GM23338 (cell line): ENCODE data around the gene BMP8A. TPM values are rescaled to one million over a fixed set of nuclear protein-coding genes. Genes with fewer than 3 reads are reported as not detected.
"Not testable (repeated sequence)": the region's sequence is repeated elsewhere in the genome, so short reads cannot be mapped to it uniquely, and the experiment has no call there.

ENCODE experiments used
- ATAC-seq: fragments of 200-7000 bp; cut with Tn5 transposase; 3 replicates; pipeline ENCODE4 v1.9.1; 2020
- DNase-seq: peaks from one replicate; pipeline ENCODE4 v3.0.0-alpha.2; 2015; ENCODE audit warnings: low spot score
- H2AFZ ChIP-seq: fragments of 200-600 bp; sonication (generic); 2 replicates; pipeline ENCODE4 v1.8.0; 2016; ENCODE audit warnings: antibody characterized with exemption, mild to moderate bottlenecking, moderate library complexity
- H3F3A ChIP-seq: fragments of 200-600 bp; sonication (generic); replicated peaks from 2 replicates; pipeline ENCODE4 v1.8.0; 2017; ENCODE audit warnings: antibody characterized with exemption, mixed run types, low read depth
- H3K27ac ChIP-seq: fragments of 200-600 bp; sonication (generic); 2 replicates; pipeline ENCODE4 v1.6.1; 2016; ENCODE audit warnings: low read depth
- H3K27me3 ChIP-seq: fragments of 200-600 bp; sonication (generic); 2 replicates; pipeline ENCODE4 v1.8.0; 2016; ENCODE audit warnings: mild to moderate bottlenecking, mixed run types, moderate library complexity; ENCODE audit not compliant: insufficient read depth
- H3K36me3 ChIP-seq: fragments of 200-600 bp; sonication (generic); 2 replicates; pipeline ENCODE4 v1.8.0; 2016; ENCODE audit warnings: mild to moderate bottlenecking; ENCODE audit not compliant: insufficient read depth
- H3K4me1 ChIP-seq: fragments of 200-600 bp; sonication (generic); 2 replicates; pipeline ENCODE4 v1.8.0; 2016; ENCODE audit warnings: mild to moderate bottlenecking, moderate library complexity; ENCODE audit not compliant: insufficient read depth
- H3K4me2 ChIP-seq: fragments of 200-600 bp; sonication (generic); 2 replicates; pipeline ENCODE4 v1.7.1; 2017; ENCODE audit warnings: mixed run types
- H3K4me3 ChIP-seq: fragments of 200-600 bp; sonication (generic); 2 replicates; pipeline ENCODE4 v1.6.1; 2016; ENCODE audit warnings: mixed run types
- H3K79me2 ChIP-seq: fragments of 200-600 bp; sonication (generic); replicated peaks from 2 replicates; pipeline ENCODE4 v1.8.0; 2017; ENCODE audit warnings: mild to moderate bottlenecking; ENCODE audit not compliant: insufficient read depth
- H3K9me2 ChIP-seq: fragments of 200-600 bp; sonication (generic); 2 replicates; pipeline ENCODE4 v1.8.0; 2017; ENCODE audit not compliant: insufficient read depth
- H4K20me1 ChIP-seq: fragments of 200-600 bp; sonication (generic); replicated peaks from 2 replicates; pipeline ENCODE4 v1.8.0; 2017; ENCODE audit warnings: mild to moderate bottlenecking; ENCODE audit not compliant: insufficient read depth
- H3K27ac Mint-ChIP-seq: 2 replicates; pipeline ENCODE4 v1.8.0; 2020; ENCODE audit warnings: inconsistent platforms, mild to moderate bottlenecking, moderate library complexity, mixed read lengths
- H3K27me3 Mint-ChIP-seq: 3 replicates; pipeline ENCODE4 v1.8.0; 2022; ENCODE audit warnings: low read depth, mild to moderate bottlenecking, moderate library complexity, mixed read lengths, inconsistent platforms; ENCODE audit not compliant: insufficient read depth, poor library complexity
- H3K36me3 Mint-ChIP-seq: 3 replicates; pipeline ENCODE4 v1.8.0; 2021; ENCODE audit warnings: low read depth, mild to moderate bottlenecking, inconsistent platforms, moderate library complexity, mixed read lengths
- H3K4me1 Mint-ChIP-seq: 3 replicates; pipeline ENCODE4 v1.8.0; 2020; ENCODE audit warnings: mild to moderate bottlenecking, inconsistent platforms, mixed read lengths
- H3K4me3 Mint-ChIP-seq: 3 replicates; pipeline ENCODE4 v1.8.0; 2021; ENCODE audit warnings: moderate library complexity, mild to moderate bottlenecking, inconsistent platforms, mixed read lengths
- H3K9me3 Mint-ChIP-seq: 3 replicates; pipeline ENCODE4 v1.8.0; 2020; ENCODE audit warnings: moderate library complexity, mild to moderate bottlenecking, inconsistent platforms, mixed read lengths
- CREB1 ChIP-seq: fragments of 250-450 bp; sonication (Bioruptor Pico); IDR thresholded peaks from 2 replicates; pipeline ENCODE4 v1.5.0; 2020; ENCODE audit warnings: low read depth, mild to moderate bottlenecking, moderate library complexity
- ETS1 ChIP-seq: IDR thresholded peaks from 2 replicates; pipeline ENCODE4 v1.6.1; 2016; ENCODE audit warnings: antibody characterized with exemption
- EZH2phosphoT487 ChIP-seq: fragments of 200-600 bp; sonication (generic); IDR thresholded peaks from one replicate; pipeline ENCODE4 v1.8.1; 2018; ENCODE audit warnings: antibody characterized with exemption; ENCODE audit not compliant: unreplicated experiment
- JUNB ChIP-seq: IDR thresholded peaks from one replicate; pipeline ENCODE4 v1.6.1; 2016; ENCODE audit warnings: antibody characterized with exemption; ENCODE audit not compliant: unreplicated experiment
- NANOG ChIP-seq: IDR thresholded peaks from 2 replicates; pipeline ENCODE4 v1.6.1; 2016; ENCODE audit warnings: antibody characterized with exemption, borderline replicate concordance
- POLR2AphosphoS5 ChIP-seq: IDR thresholded peaks from 2 replicates; pipeline ENCODE4 v1.6.1; 2016; ENCODE audit warnings: antibody characterized with exemption, low read depth
- STAT1 ChIP-seq: IDR thresholded peaks from one replicate; pipeline ENCODE4 v1.6.1; 2016; ENCODE audit warnings: antibody characterized with exemption; ENCODE audit not compliant: unreplicated experiment
- ZNF114 ChIP-seq: fragments of 250-450 bp; sonication (Bioruptor Pico); IDR thresholded peaks from 2 replicates; pipeline ENCODE4 v1.5.0; 2020; ENCODE audit warnings: mild to moderate bottlenecking, moderate library complexity
- ZNF331 ChIP-seq: fragments of 250-450 bp; sonication (Bioruptor Pico); IDR thresholded peaks from 2 replicates; pipeline ENCODE4 v1.5.0; 2020; ENCODE audit warnings: low read depth, mild to moderate bottlenecking, moderate library complexity
- polyA plus RNA-seq: library from polyadenylated mRNA; unstranded; fragments of >200 nt; fragmentation: Nextera tagmentation; extraction: Ambion mirVana; gene quantifications from 2 replicates; pipeline ENCODE4 v1.2.1, GENCODE V29; 2016
- total RNA-seq: library from RNA; depleted of rRNA; stranded (reverse); fragments of >200 nt; shearing (Covaris generic); gene quantifications from 2 replicates; pipeline ENCODE4 v1.2.3, GENCODE V29; 2014
- TF ChIP-seq, protein P1 (sequence below): IDR thresholded peaks from one replicate; pipeline ENCODE4 v1.6.1; 2018; ENCODE audit warnings: antibody characterized with exemption; ENCODE audit not compliant: unreplicated experiment
- TF ChIP-seq, protein P2 (sequence below), 2 experiments: fragments of 200-600 bp in 1 of 2; sonication (generic) in 1 of 2; conservative IDR thresholded peaks; 2 replicates each; pipeline versions ENCODE4 v1.5.1 to v1.6.1; 2016 to 2017; ENCODE audit warnings: antibody characterized with exemption in 2 of 2, low read depth in 2 of 2, mild to moderate bottlenecking in 2 of 2, moderate library complexity in 1 of 2

The BMP8A gene
- total and polyA plus RNA-seq, 2 experiments from 2014 or later = 0.34 to 0.63 TPM

DNA sequence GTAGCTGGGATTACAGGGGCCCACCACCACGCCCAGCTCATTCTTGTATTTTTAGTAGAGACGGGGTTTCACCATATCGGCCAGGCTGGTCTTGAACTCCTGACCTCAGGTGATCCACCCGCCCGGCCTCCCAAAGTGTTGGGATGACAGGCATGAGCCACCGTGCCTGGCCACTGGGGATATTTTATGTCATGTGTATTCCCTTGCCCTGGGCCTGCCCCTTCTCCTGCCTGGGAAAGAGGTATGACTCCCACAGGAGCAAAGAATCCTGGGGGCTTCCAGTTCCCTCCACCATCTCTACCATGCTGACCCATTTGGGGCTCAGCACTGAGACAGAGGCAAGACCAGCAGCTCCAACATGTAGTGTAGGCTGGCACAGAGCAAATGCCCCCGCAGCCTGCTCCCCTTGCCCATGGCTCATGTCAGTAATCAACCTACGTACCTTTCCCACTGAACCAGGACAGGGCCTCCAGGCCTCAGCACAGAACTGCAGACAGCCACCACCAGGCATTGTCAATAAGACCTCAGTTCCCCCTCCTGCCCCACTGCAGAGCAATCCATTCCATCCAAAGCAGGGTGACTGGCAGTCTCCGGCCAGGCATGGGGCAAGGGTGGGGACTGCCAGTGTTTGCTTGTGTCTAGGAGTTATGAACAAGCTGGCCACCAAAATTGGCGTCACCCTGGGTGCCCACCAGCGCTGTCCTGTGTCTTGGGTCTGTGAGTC is 35.2 kb downstream of the BMP8A start:
- peaks cover 2% of the 10 kb centered on the region; the same call in 2 of the 3 replicates for H3K4me1 Mint-ChIP-seq
- peaks cover 3% of the 10 kb centered on the region; the same call in 2 of the 3 replicates for H3K36me3 Mint-ChIP-seq
- TF ChIP-seq POLR2AphosphoS5 = no peak
- TF ChIP-seq JUNB = no peak
- no peak for TF ChIP-seq ZNF114 (CRISPR knock-in tag)
- TF ChIP-seq CREB1 (CRISPR knock-in tag) = no peak
- TF ChIP-seq, protein P1, sequence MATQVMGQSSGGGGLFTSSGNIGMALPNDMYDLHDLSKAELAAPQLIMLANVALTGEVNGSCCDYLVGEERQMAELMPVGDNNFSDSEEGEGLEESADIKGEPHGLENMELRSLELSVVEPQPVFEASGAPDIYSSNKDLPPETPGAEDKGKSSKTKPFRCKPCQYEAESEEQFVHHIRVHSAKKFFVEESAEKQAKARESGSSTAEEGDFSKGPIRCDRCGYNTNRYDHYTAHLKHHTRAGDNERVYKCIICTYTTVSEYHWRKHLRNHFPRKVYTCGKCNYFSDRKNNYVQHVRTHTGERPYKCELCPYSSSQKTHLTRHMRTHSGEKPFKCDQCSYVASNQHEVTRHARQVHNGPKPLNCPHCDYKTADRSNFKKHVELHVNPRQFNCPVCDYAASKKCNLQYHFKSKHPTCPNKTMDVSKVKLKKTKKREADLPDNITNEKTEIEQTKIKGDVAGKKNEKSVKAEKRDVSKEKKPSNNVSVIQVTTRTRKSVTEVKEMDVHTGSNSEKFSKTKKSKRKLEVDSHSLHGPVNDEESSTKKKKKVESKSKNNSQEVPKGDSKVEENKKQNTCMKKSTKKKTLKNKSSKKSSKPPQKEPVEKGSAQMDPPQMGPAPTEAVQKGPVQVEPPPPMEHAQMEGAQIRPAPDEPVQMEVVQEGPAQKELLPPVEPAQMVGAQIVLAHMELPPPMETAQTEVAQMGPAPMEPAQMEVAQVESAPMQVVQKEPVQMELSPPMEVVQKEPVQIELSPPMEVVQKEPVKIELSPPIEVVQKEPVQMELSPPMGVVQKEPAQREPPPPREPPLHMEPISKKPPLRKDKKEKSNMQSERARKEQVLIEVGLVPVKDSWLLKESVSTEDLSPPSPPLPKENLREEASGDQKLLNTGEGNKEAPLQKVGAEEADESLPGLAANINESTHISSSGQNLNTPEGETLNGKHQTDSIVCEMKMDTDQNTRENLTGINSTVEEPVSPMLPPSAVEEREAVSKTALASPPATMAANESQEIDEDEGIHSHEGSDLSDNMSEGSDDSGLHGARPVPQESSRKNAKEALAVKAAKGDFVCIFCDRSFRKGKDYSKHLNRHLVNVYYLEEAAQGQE = no peak
- TF ChIP-seq ETS1 = no peak
- TF ChIP-seq ZNF331 = no peak
- no peak for TF ChIP-seq NANOG
- TF ChIP-seq, protein P2, sequence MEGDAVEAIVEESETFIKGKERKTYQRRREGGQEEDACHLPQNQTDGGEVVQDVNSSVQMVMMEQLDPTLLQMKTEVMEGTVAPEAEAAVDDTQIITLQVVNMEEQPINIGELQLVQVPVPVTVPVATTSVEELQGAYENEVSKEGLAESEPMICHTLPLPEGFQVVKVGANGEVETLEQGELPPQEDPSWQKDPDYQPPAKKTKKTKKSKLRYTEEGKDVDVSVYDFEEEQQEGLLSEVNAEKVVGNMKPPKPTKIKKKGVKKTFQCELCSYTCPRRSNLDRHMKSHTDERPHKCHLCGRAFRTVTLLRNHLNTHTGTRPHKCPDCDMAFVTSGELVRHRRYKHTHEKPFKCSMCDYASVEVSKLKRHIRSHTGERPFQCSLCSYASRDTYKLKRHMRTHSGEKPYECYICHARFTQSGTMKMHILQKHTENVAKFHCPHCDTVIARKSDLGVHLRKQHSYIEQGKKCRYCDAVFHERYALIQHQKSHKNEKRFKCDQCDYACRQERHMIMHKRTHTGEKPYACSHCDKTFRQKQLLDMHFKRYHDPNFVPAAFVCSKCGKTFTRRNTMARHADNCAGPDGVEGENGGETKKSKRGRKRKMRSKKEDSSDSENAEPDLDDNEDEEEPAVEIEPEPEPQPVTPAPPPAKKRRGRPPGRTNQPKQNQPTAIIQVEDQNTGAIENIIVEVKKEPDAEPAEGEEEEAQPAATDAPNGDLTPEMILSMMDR (conservative IDR thresholded peaks at IDR 0.05; ENCODE audit: low read depth in 2 of 2) = no peak
- no peak for TF ChIP-seq EZH2phosphoT487
- TF ChIP-seq STAT1 = no peak

GRCh38 chr1:39527190-39527579 is 35.7 kb downstream of the BMP8A start:
- not testable (repeated sequence) for H3K27ac Mint-ChIP-seq, H4K20me1 ChIP-seq, H3K9me3 Mint-ChIP-seq, H3K4me1 ChIP-seq, H3K27me3 ChIP-seq, H3K36me3 Mint-ChIP-seq, H3K27ac ChIP-seq, H2AFZ ChIP-seq, H3K9me2 ChIP-seq, H3K4me3 ChIP-seq, DNase-seq, H3K4me1 Mint-ChIP-seq, H3K36me3 ChIP-seq, H3K4me3 Mint-ChIP-seq, H3K4me2 ChIP-seq, H3K79me2 ChIP-seq, ATAC-seq, H3F3A ChIP-seq, H3K27me3 Mint-ChIP-seq

More for the DNA sequence above, 35.2 kb downstream of the BMP8A start:
- DNase-seq = no peak
- no peak overlapping the region for H3K4me2 ChIP-seq
- H4K20me1 ChIP-seq = no peaks in the 10 kb centered on the region; the same call in none of the 2 replicates
- H3K27ac ChIP-seq = no peak overlapping the region
- no peaks in the 10 kb centered on the region for H3K79me2 ChIP-seq
- peaks cover 3% of the 10 kb centered on the region for H3K27me3 Mint-ChIP-seq
- H2AFZ ChIP-seq = no peak overlapping the region
- no peaks in the 10 kb centered on the region for H3F3A ChIP-seq
- H3K4me3 Mint-ChIP-seq = no peak overlapping the region
- no peak overlapping the region for H3K27ac Mint-ChIP-seq
- H3K4me3 ChIP-seq = no peak overlapping the region
- H3K36me3 ChIP-seq = no peaks in the 10 kb centered on the region
- H3K4me1 ChIP-seq = no peaks in the 10 kb centered on the region
- no peaks in the 10 kb centered on the region for H3K27me3 ChIP-seq
- no peaks in the 10 kb centered on the region for H3K9me3 Mint-ChIP-seq
- ATAC-seq = no peak
- H3K9me2 ChIP-seq = no peaks in the 10 kb centered on the region
